H1 (cell line): ENCODE results near the gene ZC3H7B. TPM values are rescaled to one million over a fixed set of nuclear protein-coding genes. Genes with fewer than 3 reads are reported as not detected.

Experiments used
- BACH1 ChIP-seq: IDR thresholded peaks from 2 replicates; pipeline ENCODE4 v1.6.1; 2012; ENCODE audit warnings: low read length, improper control_type of control experiment
- CEBPB ChIP-seq: IDR thresholded peaks from 2 replicates; pipeline ENCODE4 v1.6.1; 2012; ENCODE audit warnings: low read depth, low read length
- CHD7 ChIP-seq: fragments of 300-600 bp; sonication (generic); IDR thresholded peaks from 2 replicates; pipeline ENCODE4 v1.7.1; 2012; ENCODE audit warnings: low read length, moderate library complexity, mild to moderate bottlenecking, inconsistent platforms; ENCODE audit not compliant: insufficient replicate concordance
- CTBP2 ChIP-seq: IDR thresholded peaks from 2 replicates; pipeline ENCODE4 v1.7.0; 2011; ENCODE audit warnings: borderline replicate concordance, mild to moderate bottlenecking, moderate library complexity, mixed read lengths, low read length; ENCODE audit not compliant: insufficient read depth, insufficient read length
- EZH2 ChIP-seq: fragments of 200-600 bp; sonication (generic); IDR thresholded peaks from 2 replicates; pipeline ENCODE4 v1.7.1; 2012; ENCODE audit warnings: low read depth, mild to moderate bottlenecking, moderate library complexity, low read length, inconsistent platforms; ENCODE audit not compliant: severe bottlenecking
- GTF2F1 ChIP-seq: IDR thresholded peaks from 2 replicates; pipeline ENCODE4 v1.6.1; 2012; ENCODE audit warnings: low read depth, low read length, improper control_type of control experiment, borderline replicate concordance
- NANOG ChIP-seq: IDR thresholded peaks from 2 replicates; pipeline ENCODE4 v1.6.1; 2011; ENCODE audit warnings: low read length, low read depth, mild to moderate bottlenecking, inconsistent platforms; ENCODE audit not compliant: insufficient read depth, poor library complexity, severe bottlenecking
- RAD21 ChIP-seq, 2 experiments: IDR thresholded peaks in 1 of 2; conservative IDR thresholded peaks in 1 of 2; 2 replicates each; pipeline ENCODE4 v1.6.1; 2011; ENCODE audit warnings: low read depth in 2 of 2, low read length in 2 of 2, improper control_type of control experiment in 1 of 2, inconsistent platforms in 1 of 2, mild to moderate bottlenecking in 1 of 2, moderate library complexity in 1 of 2
- RFX5 ChIP-seq: IDR thresholded peaks from 2 replicates; pipeline ENCODE4 v1.6.1; 2011; ENCODE audit warnings: low read depth, low read length, improper control_type of control experiment, borderline replicate concordance
- SIN3A ChIP-seq, 2 experiments: IDR thresholded peaks in 1 of 2; conservative IDR thresholded peaks in 1 of 2; 2 replicates each; pipeline ENCODE4 v1.6.1; 2011 to 2012; ENCODE audit warnings: low read length in 2 of 2, improper control_type of control experiment in 1 of 2, low read depth in 1 of 2, mild to moderate bottlenecking in 1 of 2
- SP1 ChIP-seq: IDR thresholded peaks from 2 replicates; pipeline ENCODE4 v1.6.1; 2011; ENCODE audit warnings: low read depth, low read length
- YY1 ChIP-seq: IDR thresholded peaks from 2 replicates; pipeline ENCODE4 v1.6.1; 2011; ENCODE audit warnings: low read depth, mild to moderate bottlenecking, low read length
- polyA plus RNA-seq, 7 experiments: library from polyadenylated mRNA; depleted of rRNA in 3 of 7; stranded (reverse) in 5 of 7; unstranded in 2 of 7; fragments of >200 nt in 5 of 7; fragments of 200-250 nt in 2 of 7; gene quantifications; 1 replicate in 5 of 7; 2 replicates in 1 of 7; 4 replicates in 1 of 7; pipeline versions ENCODE4 v1.2.1 to v1.2.3, GENCODE V29; 2011 to 2013; ENCODE audit warnings: missing spikeins in 2 of 7, mixed read lengths in 2 of 7
- total RNA-seq: library from RNA; stranded (reverse); fragmentation: NEBNext Ultra II Directional; extraction: Animal tissue kit (Norgen Biotek cat#: 25700); gene quantifications from 2 replicates; pipeline ENCODE4 v1.2.1, GENCODE V29; 2021

The ZC3H7B gene
- total and polyA plus RNA-seq, 2 of the 8 experiments (the other 6 are each of a cell fraction or from before 2014, with no cell fraction given) = 35.5 to 78.6 TPM

- TF ChIP-seq NANOG = no peak
- TF ChIP-seq EZH2 = no peak
- peak; percentile 17; the same call in 1 of the 2 replicates for TF ChIP-seq BACH1
- no peak for TF ChIP-seq SIN3A (conservative IDR thresholded peaks at IDR 0.05 in 1 of 2, IDR thresholded peaks at IDR 0.05 in 1 of 2; ENCODE audit: low read depth in 1 of 2, low read length in 2 of 2)
- TF ChIP-seq SP1 = no peak
- TF ChIP-seq RAD21 (IDR thresholded peaks at IDR 0.05 in 1 of 2, conservative IDR thresholded peaks at IDR 0.05 in 1 of 2; ENCODE audit: low read depth in 2 of 2, low read length in 2 of 2) = no peak
- TF ChIP-seq GTF2F1 = no peak
- TF ChIP-seq CTBP2 = no peak
- no peak for TF ChIP-seq CEBPB
- TF ChIP-seq RFX5 = no peak
- TF ChIP-seq CHD7 = no peak
- TF ChIP-seq YY1 = no peak
Observed at GRCh38 chr22:41380993-41381328, 79.6 kb downstream of the ZC3H7B start (continued).
